GM23338 (cell line): ENCODE measurements around the gene MYL4. TPM values are rescaled to one million over a fixed set of nuclear protein-coding genes. Genes with fewer than 3 reads are reported as not detected.

Experiments used
- ATAC-seq: fragments of 200-7000 bp; cut with Tn5 transposase; 3 replicates; pipeline ENCODE4 v1.9.1; 2020
- DNase-seq: peaks from one replicate; pipeline ENCODE4 v3.0.0-alpha.2; 2015; ENCODE audit warnings: low spot score
- H2AFZ ChIP-seq: fragments of 200-600 bp; sonication (generic); 2 replicates; pipeline ENCODE4 v1.8.0; 2016; ENCODE audit warnings: antibody characterized with exemption, mild to moderate bottlenecking, moderate library complexity
- H3F3A ChIP-seq: fragments of 200-600 bp; sonication (generic); replicated peaks from 2 replicates; pipeline ENCODE4 v1.8.0; 2017; ENCODE audit warnings: antibody characterized with exemption, mixed run types, low read depth
- H3K27ac ChIP-seq: fragments of 200-600 bp; sonication (generic); 2 replicates; pipeline ENCODE4 v1.6.1; 2016; ENCODE audit warnings: low read depth
- H3K27me3 ChIP-seq: fragments of 200-600 bp; sonication (generic); 2 replicates; pipeline ENCODE4 v1.8.0; 2016; ENCODE audit warnings: mild to moderate bottlenecking, mixed run types, moderate library complexity; ENCODE audit not compliant: insufficient read depth
- H3K36me3 ChIP-seq: fragments of 200-600 bp; sonication (generic); 2 replicates; pipeline ENCODE4 v1.8.0; 2016; ENCODE audit warnings: mild to moderate bottlenecking; ENCODE audit not compliant: insufficient read depth
- H3K4me1 ChIP-seq: fragments of 200-600 bp; sonication (generic); 2 replicates; pipeline ENCODE4 v1.8.0; 2016; ENCODE audit warnings: mild to moderate bottlenecking, moderate library complexity; ENCODE audit not compliant: insufficient read depth
- H3K4me2 ChIP-seq: fragments of 200-600 bp; sonication (generic); 2 replicates; pipeline ENCODE4 v1.7.1; 2017; ENCODE audit warnings: mixed run types
- H3K4me3 ChIP-seq: fragments of 200-600 bp; sonication (generic); 2 replicates; pipeline ENCODE4 v1.6.1; 2016; ENCODE audit warnings: mixed run types
- H3K79me2 ChIP-seq: fragments of 200-600 bp; sonication (generic); replicated peaks from 2 replicates; pipeline ENCODE4 v1.8.0; 2017; ENCODE audit warnings: mild to moderate bottlenecking; ENCODE audit not compliant: insufficient read depth
- H3K9me2 ChIP-seq: fragments of 200-600 bp; sonication (generic); 2 replicates; pipeline ENCODE4 v1.8.0; 2017; ENCODE audit not compliant: insufficient read depth
- H4K20me1 ChIP-seq: fragments of 200-600 bp; sonication (generic); replicated peaks from 2 replicates; pipeline ENCODE4 v1.8.0; 2017; ENCODE audit warnings: mild to moderate bottlenecking; ENCODE audit not compliant: insufficient read depth
- H3K27ac Mint-ChIP-seq: 2 replicates; pipeline ENCODE4 v1.8.0; 2020; ENCODE audit warnings: inconsistent platforms, mild to moderate bottlenecking, moderate library complexity, mixed read lengths
- H3K27me3 Mint-ChIP-seq: 3 replicates; pipeline ENCODE4 v1.8.0; 2022; ENCODE audit warnings: low read depth, mild to moderate bottlenecking, moderate library complexity, mixed read lengths, inconsistent platforms; ENCODE audit not compliant: insufficient read depth, poor library complexity
- H3K36me3 Mint-ChIP-seq: 3 replicates; pipeline ENCODE4 v1.8.0; 2021; ENCODE audit warnings: low read depth, mild to moderate bottlenecking, inconsistent platforms, moderate library complexity, mixed read lengths
- H3K4me1 Mint-ChIP-seq: 3 replicates; pipeline ENCODE4 v1.8.0; 2020; ENCODE audit warnings: mild to moderate bottlenecking, inconsistent platforms, mixed read lengths
- H3K4me3 Mint-ChIP-seq: 3 replicates; pipeline ENCODE4 v1.8.0; 2021; ENCODE audit warnings: moderate library complexity, mild to moderate bottlenecking, inconsistent platforms, mixed read lengths
- H3K9me3 Mint-ChIP-seq: 3 replicates; pipeline ENCODE4 v1.8.0; 2020; ENCODE audit warnings: moderate library complexity, mild to moderate bottlenecking, inconsistent platforms, mixed read lengths
- CREB1 ChIP-seq: fragments of 250-450 bp; sonication (Bioruptor Pico); IDR thresholded peaks from 2 replicates; pipeline ENCODE4 v1.5.0; 2020; ENCODE audit warnings: low read depth, mild to moderate bottlenecking, moderate library complexity
- EZH2 ChIP-seq: fragments of 200-600 bp; sonication (generic); IDR thresholded peaks from one replicate; pipeline ENCODE4 v1.8.0; 2017; ENCODE audit warnings: antibody characterized with exemption, mild to moderate bottlenecking, low read depth; ENCODE audit not compliant: unreplicated experiment
- EZH2phosphoT487 ChIP-seq: fragments of 200-600 bp; sonication (generic); IDR thresholded peaks from one replicate; pipeline ENCODE4 v1.8.1; 2018; ENCODE audit warnings: antibody characterized with exemption; ENCODE audit not compliant: unreplicated experiment
- JUNB ChIP-seq: IDR thresholded peaks from one replicate; pipeline ENCODE4 v1.6.1; 2016; ENCODE audit warnings: antibody characterized with exemption; ENCODE audit not compliant: unreplicated experiment
- NANOG ChIP-seq: IDR thresholded peaks from 2 replicates; pipeline ENCODE4 v1.6.1; 2016; ENCODE audit warnings: antibody characterized with exemption, borderline replicate concordance
- POLR2AphosphoS5 ChIP-seq: IDR thresholded peaks from 2 replicates; pipeline ENCODE4 v1.6.1; 2016; ENCODE audit warnings: antibody characterized with exemption, low read depth
- ZNF114 ChIP-seq: fragments of 250-450 bp; sonication (Bioruptor Pico); IDR thresholded peaks from 2 replicates; pipeline ENCODE4 v1.5.0; 2020; ENCODE audit warnings: mild to moderate bottlenecking, moderate library complexity
- ZNF331 ChIP-seq: fragments of 250-450 bp; sonication (Bioruptor Pico); IDR thresholded peaks from 2 replicates; pipeline ENCODE4 v1.5.0; 2020; ENCODE audit warnings: low read depth, mild to moderate bottlenecking, moderate library complexity
- polyA plus RNA-seq: library from polyadenylated mRNA; unstranded; fragments of >200 nt; fragmentation: Nextera tagmentation; extraction: Ambion mirVana; gene quantifications from 2 replicates; pipeline ENCODE4 v1.2.1, GENCODE V29; 2016
- total RNA-seq: library from RNA; depleted of rRNA; stranded (reverse); fragments of >200 nt; shearing (Covaris generic); gene quantifications from 2 replicates; pipeline ENCODE4 v1.2.3, GENCODE V29; 2014
- TF ChIP-seq, protein P1 (sequence below), 2 experiments: fragments of 200-600 bp in 1 of 2; sonication (generic) in 1 of 2; conservative IDR thresholded peaks; 2 replicates each; pipeline versions ENCODE4 v1.5.1 to v1.6.1; 2016 to 2017; ENCODE audit warnings: antibody characterized with exemption in 2 of 2, low read depth in 2 of 2, mild to moderate bottlenecking in 2 of 2, moderate library complexity in 1 of 2
- TF ChIP-seq, protein P2 (sequence below): IDR thresholded peaks from one replicate; pipeline ENCODE4 v1.6.1; 2018; ENCODE audit warnings: antibody characterized with exemption; ENCODE audit not compliant: unreplicated experiment

MYL4 gene
- total and polyA plus RNA-seq, 2 experiments from 2014 or later = 0.44 TPM; not detected in 1

- ATAC-seq (no peak), DNase-seq (no peak)
- Mint-ChIP-seq H3K4me3 (no peak overlapping the region), H3K9me3 (peaks cover 3% of the 10 kb centered on the region; the same call in 2 of the 3 replicates), H3K4me1 (peaks cover 2% of the 10 kb centered on the region; the same call in 2 of the 3 replicates), H3K36me3 (no peaks in the 10 kb centered on the region), H3K27me3 (peaks cover 6% of the 10 kb centered on the region), H3K27ac (no peak overlapping the region)
- no peaks in the 10 kb centered on the region for H4K20me1 ChIP-seq
- no peaks in the 10 kb centered on the region for H3K4me1 ChIP-seq
- H3K27me3 ChIP-seq = peaks cover under 1% of the 10 kb centered on the region; the same call in 1 of the 2 replicates
- no peak overlapping the region for H3K4me2 ChIP-seq
- H3K79me2 ChIP-seq = no peaks in the 10 kb centered on the region
- H3K36me3 ChIP-seq = no peaks in the 10 kb centered on the region
- H2AFZ ChIP-seq = no peak overlapping the region
- H3K4me3 ChIP-seq = no peak overlapping the region
- H3K27ac ChIP-seq = no peak overlapping the region
- no peaks in the 10 kb centered on the region for H3K9me2 ChIP-seq
- TF ChIP-seq JUNB = no peak
- no peak for TF ChIP-seq ZNF331 (CRISPR knock-in tag)
- no peak for TF ChIP-seq NANOG
- TF ChIP-seq EZH2phosphoT487 = no peak
- no peak for TF ChIP-seq CREB1 (CRISPR knock-in tag)
- TF ChIP-seq POLR2AphosphoS5 = no peak
- no peaks in the 10 kb centered on the region for H3F3A ChIP-seq
These were observed 26.4 kb downstream of the MYL4 start for GRCh38 chr17:47235506-47235905.

DNA sequence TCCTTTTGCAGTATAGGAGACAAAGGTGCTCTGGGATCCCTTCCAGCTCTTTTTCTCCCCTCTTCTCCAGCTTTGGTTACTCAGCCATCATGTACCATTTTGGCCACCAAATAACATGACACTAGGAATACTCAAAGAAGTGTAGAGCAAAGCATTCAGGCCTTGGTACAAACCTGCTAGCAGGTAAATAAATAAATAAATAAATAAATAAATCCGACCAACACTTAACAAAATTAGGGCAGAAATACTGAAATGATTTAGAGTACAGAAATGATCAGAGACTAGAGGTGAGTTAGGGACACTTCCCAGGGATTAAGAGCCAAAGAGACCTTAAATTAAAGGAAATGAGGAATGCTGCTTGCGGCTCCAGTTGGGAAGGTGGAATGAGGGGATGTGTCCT lies 26.8 kb downstream of the MYL4 start:
- no peaks in the 10 kb centered on the region for H3K27me3 ChIP-seq
- no peaks in the 10 kb centered on the region for H3K36me3 ChIP-seq
- TF ChIP-seq EZH2 (no peak), JUNB (no peak)
- no peaks in the 10 kb centered on the region for H3K4me1 ChIP-seq
- H3K9me3 Mint-ChIP-seq = peaks cover 3% of the 10 kb centered on the region; the same call in 2 of the 3 replicates
- H3K9me2 ChIP-seq = no peaks in the 10 kb centered on the region
- H3K4me3 Mint-ChIP-seq = no peak overlapping the region
- H3K27me3 Mint-ChIP-seq = peaks cover 4% of the 10 kb centered on the region
- H3F3A ChIP-seq = no peaks in the 10 kb centered on the region
- no peaks in the 10 kb centered on the region for H3K79me2 ChIP-seq
- H3K27ac ChIP-seq = no peak overlapping the region
- no peak overlapping the region for H3K4me2 ChIP-seq
- no peaks in the 10 kb centered on the region for H4K20me1 ChIP-seq
- DNase-seq (no peak), ATAC-seq (no peak)
- H3K36me3 Mint-ChIP-seq = no peaks in the 10 kb centered on the region
- no peak overlapping the region for H2AFZ ChIP-seq
- H3K4me3 ChIP-seq = no peak overlapping the region
- H3K4me1 Mint-ChIP-seq = no peaks in the 10 kb centered on the region
- no peak overlapping the region for H3K27ac Mint-ChIP-seq

- H3K4me2 ChIP-seq = no peak overlapping the region
- H3K36me3 ChIP-seq = no peaks in the 10 kb centered on the region
- H3K4me1 ChIP-seq = no peaks in the 10 kb centered on the region
- H3K27ac ChIP-seq = no peak overlapping the region
- no peak for ATAC-seq
- H3K27ac Mint-ChIP-seq = no peak overlapping the region
- H3K27me3 Mint-ChIP-seq = peaks cover 4% of the 10 kb centered on the region
- no peaks in the 10 kb centered on the region for H3K79me2 ChIP-seq
- no peak for DNase-seq
- no peak overlapping the region for H3K4me3 Mint-ChIP-seq
- H3K36me3 Mint-ChIP-seq = no peaks in the 10 kb centered on the region
- no peaks in the 10 kb centered on the region for H3K27me3 ChIP-seq
- H3K4me3 ChIP-seq = no peak overlapping the region
- no peaks in the 10 kb centered on the region for H3K9me2 ChIP-seq
- H4K20me1 ChIP-seq = no peaks in the 10 kb centered on the region
- peaks cover 3% of the 10 kb centered on the region; the same call in 1 of the 3 replicates for H3K9me3 Mint-ChIP-seq
- H3F3A ChIP-seq = no peaks in the 10 kb centered on the region
- no peak for TF ChIP-seq CREB1 (CRISPR knock-in tag)
- TF ChIP-seq, protein P1, sequence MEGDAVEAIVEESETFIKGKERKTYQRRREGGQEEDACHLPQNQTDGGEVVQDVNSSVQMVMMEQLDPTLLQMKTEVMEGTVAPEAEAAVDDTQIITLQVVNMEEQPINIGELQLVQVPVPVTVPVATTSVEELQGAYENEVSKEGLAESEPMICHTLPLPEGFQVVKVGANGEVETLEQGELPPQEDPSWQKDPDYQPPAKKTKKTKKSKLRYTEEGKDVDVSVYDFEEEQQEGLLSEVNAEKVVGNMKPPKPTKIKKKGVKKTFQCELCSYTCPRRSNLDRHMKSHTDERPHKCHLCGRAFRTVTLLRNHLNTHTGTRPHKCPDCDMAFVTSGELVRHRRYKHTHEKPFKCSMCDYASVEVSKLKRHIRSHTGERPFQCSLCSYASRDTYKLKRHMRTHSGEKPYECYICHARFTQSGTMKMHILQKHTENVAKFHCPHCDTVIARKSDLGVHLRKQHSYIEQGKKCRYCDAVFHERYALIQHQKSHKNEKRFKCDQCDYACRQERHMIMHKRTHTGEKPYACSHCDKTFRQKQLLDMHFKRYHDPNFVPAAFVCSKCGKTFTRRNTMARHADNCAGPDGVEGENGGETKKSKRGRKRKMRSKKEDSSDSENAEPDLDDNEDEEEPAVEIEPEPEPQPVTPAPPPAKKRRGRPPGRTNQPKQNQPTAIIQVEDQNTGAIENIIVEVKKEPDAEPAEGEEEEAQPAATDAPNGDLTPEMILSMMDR (conservative IDR thresholded peaks at IDR 0.05; ENCODE audit: low read depth in 2 of 2) = no peak
- no peak for TF ChIP-seq ZNF114 (CRISPR knock-in tag)
- no peak for TF ChIP-seq POLR2AphosphoS5
- TF ChIP-seq, protein P2, sequence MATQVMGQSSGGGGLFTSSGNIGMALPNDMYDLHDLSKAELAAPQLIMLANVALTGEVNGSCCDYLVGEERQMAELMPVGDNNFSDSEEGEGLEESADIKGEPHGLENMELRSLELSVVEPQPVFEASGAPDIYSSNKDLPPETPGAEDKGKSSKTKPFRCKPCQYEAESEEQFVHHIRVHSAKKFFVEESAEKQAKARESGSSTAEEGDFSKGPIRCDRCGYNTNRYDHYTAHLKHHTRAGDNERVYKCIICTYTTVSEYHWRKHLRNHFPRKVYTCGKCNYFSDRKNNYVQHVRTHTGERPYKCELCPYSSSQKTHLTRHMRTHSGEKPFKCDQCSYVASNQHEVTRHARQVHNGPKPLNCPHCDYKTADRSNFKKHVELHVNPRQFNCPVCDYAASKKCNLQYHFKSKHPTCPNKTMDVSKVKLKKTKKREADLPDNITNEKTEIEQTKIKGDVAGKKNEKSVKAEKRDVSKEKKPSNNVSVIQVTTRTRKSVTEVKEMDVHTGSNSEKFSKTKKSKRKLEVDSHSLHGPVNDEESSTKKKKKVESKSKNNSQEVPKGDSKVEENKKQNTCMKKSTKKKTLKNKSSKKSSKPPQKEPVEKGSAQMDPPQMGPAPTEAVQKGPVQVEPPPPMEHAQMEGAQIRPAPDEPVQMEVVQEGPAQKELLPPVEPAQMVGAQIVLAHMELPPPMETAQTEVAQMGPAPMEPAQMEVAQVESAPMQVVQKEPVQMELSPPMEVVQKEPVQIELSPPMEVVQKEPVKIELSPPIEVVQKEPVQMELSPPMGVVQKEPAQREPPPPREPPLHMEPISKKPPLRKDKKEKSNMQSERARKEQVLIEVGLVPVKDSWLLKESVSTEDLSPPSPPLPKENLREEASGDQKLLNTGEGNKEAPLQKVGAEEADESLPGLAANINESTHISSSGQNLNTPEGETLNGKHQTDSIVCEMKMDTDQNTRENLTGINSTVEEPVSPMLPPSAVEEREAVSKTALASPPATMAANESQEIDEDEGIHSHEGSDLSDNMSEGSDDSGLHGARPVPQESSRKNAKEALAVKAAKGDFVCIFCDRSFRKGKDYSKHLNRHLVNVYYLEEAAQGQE = no peak
- no peaks in the 10 kb centered on the region for H3K4me1 Mint-ChIP-seq
- no peak overlapping the region for H2AFZ ChIP-seq
These were observed 28.7 kb downstream of the MYL4 start for GRCh38 chr17:47237841-47238240.
